GM18907 (cell line): ENCODE results near the gene CCDC60.

Source experiments
- ATAC-seq: cut with Tn5 transposase; IDR thresholded peaks from one replicate; pipeline ENCODE4 v1.9.1; 2021; ENCODE audit warnings: mild to moderate bottlenecking, moderate library complexity; ENCODE audit not compliant: unreplicated experiment

CCDC60 gene

GRCh38 chr12:119381471-119382235, 47.1 kb downstream of the CCDC60 start:
- ATAC-seq: no peak

DNA sequence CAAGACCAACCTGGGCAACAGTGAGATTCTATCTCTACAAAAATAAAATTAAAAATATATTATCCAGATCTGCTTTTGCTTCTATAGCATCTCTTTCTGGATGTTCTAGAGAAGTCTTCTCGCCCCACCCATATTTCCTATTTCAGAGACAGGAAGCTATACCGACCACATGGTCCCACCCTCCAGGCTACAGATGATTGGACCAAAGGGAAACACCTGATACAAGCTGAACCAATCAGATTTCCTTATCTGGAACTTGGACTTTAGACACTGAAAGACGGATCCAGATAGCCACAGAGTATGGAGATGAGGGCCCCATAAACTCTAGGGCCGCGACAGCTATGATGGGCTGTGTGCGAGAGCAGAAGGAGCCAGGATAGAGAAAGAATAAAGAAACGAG, 48.7 kb downstream of the CCDC60 start:
- no peak for ATAC-seq

GRCh38 chr12:119384340-119384739, 49.8 kb downstream of the CCDC60 start:
- no peak for ATAC-seq

DNA sequence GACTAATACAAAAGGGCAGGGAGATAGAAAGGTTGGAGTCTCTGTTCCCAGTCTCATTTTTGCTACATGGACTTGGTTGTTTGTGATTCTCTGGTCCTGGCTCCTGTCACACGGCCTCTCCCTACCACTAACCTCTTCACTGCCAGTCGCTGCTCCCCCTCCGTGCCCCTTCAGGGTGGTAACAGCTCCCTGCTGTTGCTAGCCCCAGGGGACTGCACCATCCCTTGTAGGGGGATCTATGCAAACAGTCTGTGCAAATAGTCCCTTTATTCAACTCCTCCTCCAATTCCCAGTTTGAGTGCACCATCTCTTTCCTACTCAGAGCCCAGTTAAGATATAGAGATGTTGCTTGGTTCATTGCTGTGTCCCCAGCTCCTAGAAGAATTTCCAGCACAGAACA, 51.1 kb downstream of the CCDC60 start:
- ATAC-seq: no peak

GRCh38 chr12:119389687-119390086, 55.2 kb downstream of the CCDC60 start:
- no peak for ATAC-seq

DNA sequence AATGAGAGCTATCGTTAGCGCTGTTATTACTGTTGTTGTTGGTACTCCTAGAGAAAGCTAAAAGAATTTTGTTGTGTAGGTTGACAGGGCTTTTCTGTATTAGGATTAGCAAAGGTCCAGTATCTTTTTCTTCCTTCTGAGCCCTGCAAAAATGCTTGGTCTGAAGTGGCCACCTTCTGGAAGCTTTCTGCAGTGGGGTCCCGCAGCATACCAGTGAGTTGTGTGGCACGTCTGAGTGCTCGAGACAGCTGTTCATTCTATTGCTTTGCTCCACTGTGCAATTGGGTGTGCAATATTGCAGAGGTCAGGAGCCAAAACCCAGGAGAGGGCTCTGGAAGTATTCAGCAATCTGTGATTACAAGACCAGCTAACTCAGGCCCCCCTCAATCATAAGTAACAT, 57.1 kb downstream of the CCDC60 start:
- ATAC-seq: no peak

- no peak for ATAC-seq
These were observed 59.1 kb downstream of the CCDC60 start for GRCh38 chr12:119393677-119394076.

- ATAC-seq: no peak
These were observed 63.0 kb downstream of the CCDC60 start for GRCh38 chr12:119397540-119397939.

GRCh38 chr12:119398190-119398589, 63.7 kb downstream of the CCDC60 start:
- ATAC-seq: no peak

DNA sequence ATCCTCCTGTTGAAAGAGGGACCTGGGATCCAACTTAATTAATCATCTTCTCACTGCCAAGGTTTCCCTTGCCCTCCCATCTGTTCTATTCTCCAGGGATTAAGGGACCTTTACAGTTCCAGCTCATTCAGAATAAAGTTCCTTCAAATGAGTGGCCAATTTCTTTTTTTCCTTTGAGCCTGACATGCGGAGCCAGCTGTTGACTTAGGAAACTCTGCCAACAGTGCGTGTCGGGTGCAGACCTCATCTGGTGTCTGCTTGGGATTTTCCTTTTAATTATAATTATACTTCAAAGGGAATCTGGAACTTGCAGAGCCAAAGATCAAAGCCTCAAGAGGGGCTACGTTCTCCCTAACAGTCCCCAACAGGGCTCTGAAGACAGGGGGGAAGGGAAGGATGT, 64.8 kb downstream of the CCDC60 start:
- ATAC-seq: no peak

GRCh38 chr12:119406308-119406707, 71.8 kb downstream of the CCDC60 start:
- ATAC-seq: no peak

DNA sequence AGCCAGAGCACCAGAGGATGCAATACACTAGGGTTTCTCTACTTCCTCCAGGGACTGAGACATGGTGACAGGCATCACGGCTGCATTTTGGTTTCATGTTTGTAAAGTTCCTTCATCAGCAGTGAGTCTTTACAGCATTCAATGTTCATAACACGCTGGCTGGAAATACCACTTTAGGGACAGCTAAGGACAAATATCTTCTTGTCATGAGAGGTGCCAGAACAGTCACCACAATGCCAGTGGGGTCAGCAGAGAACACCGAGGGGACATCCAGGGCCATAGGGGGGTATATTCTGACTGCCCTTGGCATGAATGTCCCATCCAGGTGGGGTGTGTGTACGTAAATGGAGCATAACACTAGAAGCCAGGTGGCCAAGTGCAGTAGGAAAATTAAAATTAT, 72.3 kb downstream of the CCDC60 start:
- ATAC-seq: no peak

- ATAC-seq: no peak
These were observed 74.5 kb downstream of the CCDC60 start for GRCh38 chr12:119409043-119409442.

- ATAC-seq: no peak
These were observed 75.9 kb downstream of the CCDC60 start for GRCh38 chr12:119410396-119410795.

GRCh38 chr12:119412306-119412705, 77.8 kb downstream of the CCDC60 start:
- no peak for ATAC-seq

DNA sequence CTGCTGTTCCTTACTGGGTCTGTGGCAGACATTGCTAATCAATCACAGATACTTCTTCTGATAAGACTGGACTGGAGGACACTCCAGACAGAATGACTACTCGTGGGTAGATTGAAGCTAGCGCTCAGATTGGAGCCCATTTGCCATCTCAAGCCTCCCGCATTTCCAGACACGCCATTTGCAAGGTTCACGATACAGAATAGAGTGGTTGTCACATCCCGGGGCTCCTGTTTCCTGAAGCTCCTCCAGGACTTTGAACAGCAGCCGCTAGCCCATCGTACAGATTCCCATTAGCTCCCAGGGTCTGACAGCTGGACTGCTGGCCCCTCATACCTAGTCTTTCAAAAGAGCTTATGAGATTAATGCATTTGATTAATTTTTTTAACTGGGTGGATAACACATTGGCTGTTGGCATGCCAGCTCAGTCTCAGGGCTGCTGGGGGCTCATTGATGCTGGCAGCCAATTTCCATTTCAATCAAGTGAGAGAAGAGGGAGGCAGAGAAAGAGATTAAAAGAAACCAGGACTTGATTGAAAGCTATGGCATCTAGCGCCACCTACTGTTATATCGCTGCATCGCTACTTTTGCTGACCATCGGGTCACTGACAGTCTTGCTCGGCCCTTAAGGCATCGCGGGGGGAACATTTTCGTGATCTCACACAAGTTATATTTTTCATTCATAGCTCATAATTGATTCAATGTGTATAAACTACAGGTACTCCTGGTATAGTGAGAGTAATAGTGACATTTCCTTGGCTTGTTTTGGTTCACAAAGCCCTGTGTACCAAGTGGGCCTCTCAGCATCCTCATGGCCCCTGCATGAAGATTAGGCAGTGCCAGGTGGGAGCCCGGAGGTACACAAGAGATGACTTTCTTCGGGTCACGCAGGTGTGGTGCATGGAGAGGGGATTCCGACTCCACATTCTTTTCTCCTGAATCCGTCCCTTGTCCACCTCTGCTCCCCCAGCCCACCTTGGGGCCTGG, 78.6 kb downstream of the CCDC60 start:
- no peak for ATAC-seq

GRCh38 chr12:119415714-119416113, 81.2 kb downstream of the CCDC60 start:
- no peak for ATAC-seq

DNA sequence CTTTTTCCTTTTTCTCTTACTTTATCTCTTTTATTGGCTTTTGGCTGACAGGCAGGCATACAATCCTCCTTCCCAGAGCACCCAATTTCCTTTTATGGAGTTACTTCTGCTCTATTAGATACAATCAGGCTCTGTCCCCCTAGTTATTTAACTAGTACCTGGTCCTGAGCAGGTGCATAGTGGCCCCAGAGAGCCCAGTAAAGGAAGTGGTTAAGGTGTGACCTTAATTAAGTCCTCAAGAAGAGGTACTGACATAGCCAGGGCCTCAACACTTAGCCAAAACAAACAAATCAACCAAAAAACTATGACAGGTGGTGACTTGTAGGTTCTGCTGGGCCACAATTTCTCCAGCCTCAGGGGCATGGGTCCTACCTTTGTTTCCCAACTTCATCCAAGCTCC, 82.9 kb downstream of the CCDC60 start:
- ATAC-seq: no peak

DNA sequence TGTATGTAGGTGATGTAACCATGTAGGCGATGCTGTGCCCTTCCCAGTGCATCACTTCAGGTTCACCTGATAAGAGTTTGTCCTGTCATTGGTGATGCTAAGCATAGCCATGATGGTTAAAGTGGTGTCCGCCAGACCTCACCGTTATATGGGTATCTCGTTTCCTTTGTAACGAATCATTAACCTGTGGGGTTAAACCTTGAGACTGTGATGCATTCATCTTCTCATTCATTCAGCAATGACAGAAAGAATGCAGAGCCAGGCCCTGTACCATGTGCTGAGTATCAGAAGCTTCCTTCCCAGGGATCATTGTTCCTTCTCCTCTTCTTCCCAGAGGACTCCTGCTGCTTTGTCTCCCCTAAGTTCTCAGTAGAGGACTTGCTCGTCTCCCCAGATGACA, 84.9 kb downstream of the CCDC60 start:
- no peak for ATAC-seq

DNA sequence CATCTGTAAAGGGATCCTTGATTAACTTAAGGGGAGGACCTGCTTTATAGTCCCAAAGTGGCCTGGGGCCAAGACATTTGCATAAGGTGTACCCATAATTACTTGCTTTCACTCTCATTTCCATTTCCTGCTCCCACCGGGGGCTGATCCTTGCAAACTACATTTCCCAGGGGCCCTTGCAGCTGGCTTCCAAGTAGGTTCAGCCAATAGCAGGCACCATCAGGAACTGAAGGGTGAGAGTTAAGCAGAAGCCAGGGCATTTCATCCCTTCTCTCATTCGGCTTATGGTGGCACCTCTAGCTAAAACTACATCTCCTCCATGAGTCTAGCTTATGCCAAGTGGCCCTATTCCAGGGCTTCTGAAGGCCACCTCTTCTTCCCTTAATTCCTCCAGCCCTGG, 88.8 kb downstream of the CCDC60 start:
- no peak for ATAC-seq

- ATAC-seq: no peak
These were observed 91.1 kb downstream of the CCDC60 start for GRCh38 chr12:119425623-119426022.

GRCh38 chr12:119431151-119431550, 96.6 kb downstream of the CCDC60 start:
- no peak for ATAC-seq
